GM12891 (cell line): ENCODE results near the gene SLC27A1.
"Not testable (repeated sequence)": the region's sequence is repeated elsewhere in the genome, so short reads cannot be mapped to it uniquely, and the experiment has no call there.

Source experiments
- DNase-seq: peaks from one replicate; pipeline ENCODE4 v3.0.0; 2011; ENCODE audit warnings: low spot score; ENCODE audit not compliant: insufficient read length
- FAIRE-seq: peaks from 2 replicates; lab custom pipeline; 2011; peaks lifted over from hg19 to GRCh38; lab: Jason Lieb, UNC
- PAX5 ChIP-seq: IDR thresholded peaks from 2 replicates; pipeline ENCODE4 v1.6.1; 2011; ENCODE audit warnings: low read length, moderate library complexity, mild to moderate bottlenecking; ENCODE audit not compliant: insufficient read depth, severe bottlenecking
- POLR2A ChIP-seq: IDR thresholded peaks from 2 replicates; pipeline ENCODE4 v1.6.1; 2011; ENCODE audit warnings: low read depth, low read length, control low read depth
- POLR2AphosphoS5 ChIP-seq: IDR thresholded peaks from 2 replicates; pipeline ENCODE4 v1.6.1; 2011; ENCODE audit warnings: low read depth, low read length, control low read depth
- POU2F2 ChIP-seq: IDR thresholded peaks from 2 replicates; pipeline ENCODE4 v1.6.1; 2011; ENCODE audit warnings: low read depth, mild to moderate bottlenecking, control low read depth, low read length, moderate library complexity
- SPI1 ChIP-seq: IDR thresholded peaks from 2 replicates; pipeline ENCODE4 v1.6.1; 2011; ENCODE audit warnings: low read depth, low read length, control low read depth
- TAF1 ChIP-seq: IDR thresholded peaks from 2 replicates; pipeline ENCODE4 v1.6.1; 2011; ENCODE audit warnings: low read depth, low read length, control low read depth

Gene SLC27A1

GRCh38 chr19:17497149-17497798 lies 26.9 kb downstream of the SLC27A1 start:
- FAIRE-seq (no peak), DNase-seq (no peak)
- TF ChIP-seq PAX5, result no peak
- TF ChIP-seq POLR2A, result no peak
- TF ChIP-seq SPI1, result no peak
- TF ChIP-seq TAF1, result no peak
- no peak for TF ChIP-seq POU2F2
- TF ChIP-seq POLR2AphosphoS5, result no peak

- not testable (repeated sequence) for DNase-seq, FAIRE-seq
These were observed 28.7 kb downstream of the SLC27A1 start for GRCh38 chr19:17499025-17499424.

DNA sequence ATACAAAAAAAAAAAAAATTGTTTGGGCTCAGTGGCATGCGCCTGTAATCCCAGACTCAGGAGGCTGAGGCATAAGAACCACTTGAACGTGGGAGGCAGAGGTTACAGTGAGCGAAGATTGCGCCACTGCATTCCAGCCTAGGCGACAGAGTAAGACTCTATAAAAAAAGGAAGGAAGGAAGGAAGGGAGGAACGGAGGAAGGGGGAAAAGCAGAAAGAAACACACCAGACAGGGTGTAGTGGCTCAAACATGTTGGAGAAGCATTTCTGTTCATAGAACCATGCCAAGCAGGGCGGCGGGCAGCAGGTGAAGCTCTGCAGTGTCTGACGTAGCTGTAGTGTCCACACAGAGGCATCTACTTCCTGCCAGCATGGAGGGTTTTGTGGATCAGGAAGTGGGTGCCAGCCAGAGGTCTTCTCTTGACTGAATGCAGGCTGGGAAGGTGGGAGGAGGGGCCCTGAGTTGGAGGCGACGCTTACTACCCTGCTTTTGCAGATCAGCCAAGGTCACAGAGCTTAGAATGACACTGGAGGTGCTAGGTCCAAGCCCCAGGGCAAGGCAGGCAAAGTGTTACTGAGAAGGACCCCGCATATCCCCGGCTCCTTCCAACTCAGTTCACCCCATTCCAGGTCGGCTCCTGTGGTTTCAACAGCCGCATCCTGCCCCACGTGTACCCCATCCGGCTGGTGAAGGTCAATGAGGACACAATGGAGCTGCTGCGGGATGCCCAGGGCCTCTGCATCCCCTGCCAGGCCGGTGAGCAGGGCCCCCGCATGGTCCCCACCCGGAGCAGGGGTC lies 29.5 kb downstream of the SLC27A1 start:
- DNase-seq (no peak), FAIRE-seq (peak; percentile 65)
- no peak for TF ChIP-seq SPI1
- no peak for TF ChIP-seq TAF1
- no peak for TF ChIP-seq POU2F2
- no peak for TF ChIP-seq POLR2AphosphoS5
- no peak for TF ChIP-seq PAX5
- TF ChIP-seq POLR2A, result no peak

GRCh38 chr19:17500447-17501198 lies 30.3 kb downstream of the SLC27A1 start:
- no peak for TF ChIP-seq POU2F2
- TF ChIP-seq POLR2AphosphoS5, result no peak
- TF ChIP-seq SPI1, result no peak
- TF ChIP-seq PAX5, result no peak
- no peak for TF ChIP-seq POLR2A
- no peak for TF ChIP-seq TAF1
- DNase-seq (no peak), FAIRE-seq (no peak)

DNA sequence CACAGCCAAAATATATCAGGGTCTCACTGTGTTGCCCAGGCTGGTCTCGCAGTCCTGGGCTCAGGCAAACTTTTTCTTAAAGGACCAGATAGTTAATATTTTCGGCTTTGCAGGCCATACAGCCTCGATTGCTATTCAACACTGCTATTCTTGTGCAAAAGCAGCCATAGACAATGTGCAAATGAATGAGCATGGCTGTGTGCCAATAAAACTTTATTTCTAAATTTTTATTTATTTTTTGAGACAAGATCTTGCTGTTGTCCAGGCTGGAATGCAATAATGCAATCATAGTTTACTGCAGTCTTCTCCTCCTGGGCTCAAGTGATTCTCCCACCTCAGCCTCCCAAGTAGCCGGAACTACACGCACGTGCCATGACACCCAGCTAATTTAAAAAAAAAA lies 32.9 kb downstream of the SLC27A1 start:
- no peak for TF ChIP-seq POLR2AphosphoS5
- no peak for TF ChIP-seq PAX5
- no peak for TF ChIP-seq TAF1
- TF ChIP-seq SPI1, result no peak
- no peak for TF ChIP-seq POLR2A
- no peak for TF ChIP-seq POU2F2
- DNase-seq (no peak), FAIRE-seq (no peak)

- no peak for TF ChIP-seq POLR2AphosphoS5
- TF ChIP-seq POLR2A, result no peak
- no peak for TF ChIP-seq SPI1
- no peak for TF ChIP-seq TAF1
- TF ChIP-seq POU2F2, result no peak
- no peak for TF ChIP-seq PAX5
- FAIRE-seq (no peak), DNase-seq (no peak)
These were observed 33.7 kb downstream of the SLC27A1 start for GRCh38 chr19:17504030-17504429.

GRCh38 chr19:17504456-17504855 lies 34.1 kb downstream of the SLC27A1 start:
- FAIRE-seq (no peak), DNase-seq (no peak)
- TF ChIP-seq POLR2AphosphoS5 (no peak), PAX5 (no peak), TAF1 (no peak), SPI1 (no peak), POLR2A (no peak), POU2F2 (no peak)

DNA sequence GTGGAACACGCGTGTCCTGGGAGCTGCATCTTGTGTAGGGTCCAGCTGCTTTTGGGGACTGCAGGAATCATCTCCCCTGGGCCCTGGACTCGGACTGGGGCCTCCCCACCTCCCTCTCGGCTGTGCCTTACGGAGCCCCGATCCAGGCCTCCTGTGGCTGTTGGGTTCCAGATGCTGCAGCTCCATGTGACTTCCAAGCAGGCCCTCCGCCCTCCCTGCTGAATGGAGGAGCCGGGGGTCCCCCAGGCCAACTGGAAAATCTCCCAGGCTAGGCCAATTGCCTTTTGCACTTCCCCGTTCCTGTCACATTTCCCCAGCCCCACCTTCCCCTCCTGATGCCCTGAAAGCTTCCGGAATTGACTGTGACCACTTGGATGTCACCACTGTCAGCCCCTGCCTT lies 34.9 kb downstream of the SLC27A1 start:
- FAIRE-seq, result no peak

GRCh38 chr19:17506745-17507144 lies 36.4 kb downstream of the SLC27A1 start:
- TF ChIP-seq PAX5 (no peak), POLR2A (no peak), TAF1 (no peak), POU2F2 (no peak), POLR2AphosphoS5 (no peak), SPI1 (no peak)
- FAIRE-seq (no peak), DNase-seq (no peak)

More for the DNA sequence above, 34.9 kb downstream of the SLC27A1 start:
- no peak for DNase-seq
- TF ChIP-seq POLR2AphosphoS5, result no peak
- no peak for TF ChIP-seq POU2F2
- no peak for TF ChIP-seq PAX5
- no peak for TF ChIP-seq TAF1
- no peak for TF ChIP-seq POLR2A
- no peak for TF ChIP-seq SPI1

DNA sequence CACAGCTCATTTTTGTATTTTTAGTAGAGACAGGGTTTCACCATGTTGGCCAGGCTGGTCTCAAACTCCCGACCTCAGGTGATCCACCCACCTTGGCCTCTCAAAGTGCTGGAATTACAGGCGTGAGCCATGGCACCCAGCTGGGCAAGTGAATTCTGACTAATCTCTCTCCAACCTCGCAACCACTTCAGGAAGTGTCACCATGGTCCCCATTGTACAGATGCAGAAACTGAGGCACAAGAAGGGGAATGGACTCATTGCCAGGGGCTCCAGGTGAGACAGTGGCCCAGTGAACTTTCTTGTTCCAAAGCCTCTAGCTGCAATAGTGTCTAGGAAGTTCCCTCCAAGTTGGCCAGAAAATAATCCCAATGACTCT lies 38.2 kb downstream of the SLC27A1 start:
- FAIRE-seq, DNase-seq: not testable (repeated sequence)
